Tibial artery (tissue), 4 donors: ENCODE data around the gene ACHE.
"Not testable (repeated sequence)": the region's sequence is repeated elsewhere in the genome, so short reads cannot be mapped to it uniquely, and the experiment has no call there.

Source experiments
- DNase-seq, 2 donors: peaks; one replicate each; pipeline ENCODE4 v3.0.0-alpha.2; 2019
- H3K27ac ChIP-seq, 2 donors: fragments of 200-600 bp; sonication (generic) in 1 of 2; 1 replicate in 1 of 2; 2 replicates in 1 of 2; pipeline ENCODE4 v1.5.1; 2018 to 2019; ENCODE audit warnings: mild to moderate bottlenecking in 1 of 2
- H3K27me3 ChIP-seq, 2 donors: fragments of 200-600 bp; sonication (generic) in 1 of 2; one replicate each; pipeline versions ENCODE4 v1.5.1 to v1.6.0; 2016 to 2019
- H3K36me3 ChIP-seq, 3 donors: fragments of 200-600 bp; sonication (generic) in 2 of 3; one replicate each; pipeline ENCODE4 v1.5.1; 2016 to 2019; ENCODE audit warnings: mild to moderate bottlenecking in 2 of 3
- H3K4me1 ChIP-seq, 4 donors: fragments of 200-600 bp; sonication (generic) in 2 of 4; 1 replicate in 3 of 4; 2 replicates in 1 of 4; pipeline ENCODE4 v1.5.1; 2016 to 2019
- H3K4me3 ChIP-seq, 2 donors: fragments of 200-600 bp; sonication (generic) in 1 of 2; 1 replicate in 1 of 2; 2 replicates in 1 of 2; pipeline ENCODE4 v1.5.1; 2018 to 2019; ENCODE audit warnings: mild to moderate bottlenecking in 2 of 2
- H3K9me3 ChIP-seq, 3 donors: fragments of 200-600 bp; sonication (generic) in 1 of 3; one replicate each; pipeline ENCODE4 v1.5.1; 2016 to 2019
- CTCF ChIP-seq, 2 experiments: fragments of 200-600 bp in 1 of 2; fragments of 450-650 bp in 1 of 2; IDR thresholded peaks; one replicate each; pipeline ENCODE4 v1.5.1; 2017 to 2019; ENCODE audit warnings: antibody characterized with exemption in 2 of 2, mild to moderate bottlenecking in 1 of 2, moderate library complexity in 1 of 2
- intact Hi-C: fragments of 100-400 bp; cut with DNase I; formaldehyde crosslinking; loops from one replicate; pipeline ENCODE4 v1.15.0; 2023; ENCODE audit warnings: low total_unique reads

The ACHE gene

GRCh38 chr7:100860702-100861615 lies 34.7 kb downstream of the ACHE start:
- no peak for TF ChIP-seq CTCF (IDR thresholded peaks at IDR 0.05)
- DNase-seq = no peak
- intact Hi-C loops = loop anchor here (10.0 kb wide), 1 partner anchor 396 kb away; the partner anchor contains the start of gene SPACDR
- H3K4me1 ChIP-seq = peaks cover 0 to 7% (median 2%) of the 10 kb centered on the region in 4 donors
- no peak overlapping the region for H3K4me3 ChIP-seq
- no peaks in the 10 kb centered on the region for H3K27me3 ChIP-seq
- peaks cover 23 to 67% (median 28%) of the 10 kb centered on the region in 3 donors for H3K36me3 ChIP-seq
- no peaks in the 10 kb centered on the region for H3K9me3 ChIP-seq
- H3K27ac ChIP-seq = no peak overlapping the region

- Histone ChIP-seq H3K9me3 (no peaks in the 10 kb centered on the region), H3K4me3 (no peak overlapping the region), H3K4me1 (no peaks in the 10 kb centered on the region), H3K27ac (no peak overlapping the region), H3K27me3 (no peaks in the 10 kb centered on the region), H3K36me3 (peaks cover 23 to 73% (median 28%) of the 10 kb centered on the region in 3 donors)
- TF ChIP-seq CTCF (IDR thresholded peaks at IDR 0.05) = no peak
- no peak for DNase-seq
- intact Hi-C loops = loop anchor here (10.0 kb wide), 1 partner anchor 395 kb away; the partner anchor contains the start of gene SPACDR
Measured at GRCh38 chr7:100859856-100860255, 35.8 kb downstream of the ACHE start.

DNA sequence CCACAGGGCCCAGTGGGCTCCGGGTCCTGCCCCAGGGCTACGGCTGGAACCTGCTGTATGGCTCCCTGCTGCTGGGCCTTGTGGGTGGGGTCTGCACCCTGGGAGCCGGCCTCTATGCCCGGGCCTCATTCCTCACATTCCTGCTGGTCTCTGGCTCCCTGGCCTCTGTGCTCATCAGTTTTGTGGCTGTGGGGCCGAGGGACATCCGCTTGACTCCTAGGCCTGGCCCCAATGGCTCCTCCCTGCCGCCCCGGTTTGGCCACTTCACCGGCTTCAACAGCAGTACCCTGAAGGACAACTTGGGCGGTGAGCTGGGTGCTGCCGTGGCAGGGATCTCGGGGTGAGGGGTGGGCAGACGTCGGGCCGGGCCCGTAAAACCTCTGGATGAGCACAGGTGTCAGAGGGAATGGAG lies 38.8 kb downstream of the ACHE start:
- H3K36me3 ChIP-seq = peaks cover 17 to 54% (median 22%) of the 10 kb centered on the region in 3 donors
- no peaks in the 10 kb centered on the region for H3K27me3 ChIP-seq
- no peaks in the 10 kb centered on the region for H3K9me3 ChIP-seq
- intact Hi-C loops = no loop called here
- H3K4me1 ChIP-seq = peaks cover 0 to 14% (median 9%) of the 10 kb centered on the region in 4 donors
- H3K27ac ChIP-seq = no peak overlapping the region
- TF ChIP-seq CTCF (IDR thresholded peaks at IDR 0.05) = no peak
- DNase-seq = no peak
- no peak overlapping the region for H3K4me3 ChIP-seq

- Histone ChIP-seq H3K27ac (no peak overlapping the region), H3K4me1 (peaks cover 0 to 16% (median 11%) of the 10 kb centered on the region in 4 donors), H3K36me3 (peaks cover 6 to 40% (median 8%) of the 10 kb centered on the region in 3 donors), H3K27me3 (no peaks in the 10 kb centered on the region), H3K4me3 (no peak overlapping the region), H3K9me3 (no peaks in the 10 kb centered on the region)
- DNase-seq = no peak
- intact Hi-C loops = no loop called here
- no peak for TF ChIP-seq CTCF (IDR thresholded peaks at IDR 0.05)
Measured at GRCh38 chr7:100855515-100855914, 40.2 kb downstream of the ACHE start.

- DNase-seq, H3K27me3 ChIP-seq, H3K4me3 ChIP-seq, H3K27ac ChIP-seq, H3K9me3 ChIP-seq: not testable (repeated sequence)
- intact Hi-C loops = loop anchor here (5.0 kb wide), 1 partner anchor 148 kb away; the partner anchor contains the start of gene POP7
- Histone ChIP-seq H3K4me1 (peaks cover 0 to 16% (median 11%) of the 10 kb centered on the region in 4 donors), H3K36me3 (peaks cover under 1 to 34% (median 2%) of the 10 kb centered on the region in 3 donors)
Measured at GRCh38 chr7:100854899-100855298, 40.8 kb downstream of the ACHE start.
